ENCODE results near the gene CSTPP1. TPM values are rescaled to one million over a fixed set of nuclear protein-coding genes. Genes with fewer than 3 reads are reported as not detected.

CSTPP1 gene
- total and polyA plus RNA-seq, 2 of the 4 experiments (the other 2 are of a cell fraction): 22.0 to 35.7 TPM

DNA sequence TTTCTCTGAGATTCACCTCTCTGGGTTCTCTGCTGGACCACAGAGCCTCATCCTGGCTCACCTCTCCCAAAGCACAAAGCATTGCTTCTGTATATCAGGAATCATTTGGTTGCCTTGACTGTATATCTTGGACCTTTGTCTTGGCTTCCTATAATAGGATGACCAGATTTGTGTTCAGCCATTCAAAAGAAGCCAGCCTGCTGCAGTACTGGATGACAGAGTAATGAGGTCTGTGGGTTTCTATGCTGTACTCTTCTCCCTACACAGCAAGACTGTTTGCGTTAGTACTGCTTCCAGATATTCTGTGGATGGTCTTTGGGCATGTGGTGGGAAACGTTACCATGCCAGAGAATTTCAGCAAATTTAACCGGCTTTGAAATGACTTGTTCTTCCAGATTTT is 200.4 kb downstream of the CSTPP1 start:
- no peak overlapping the region for H3K4me3 ChIP-seq (ENCODE audit: insufficient read depth, low read depth, low read length)

More for the DNA sequence above, 200.4 kb downstream of the CSTPP1 start:
- no TSS peak for BruUV-seq (replicated peaks)
- H4K91ac ChIP-seq (ENCODE audit: insufficient read depth, low read depth, low read length): no peak overlapping the region
- no peaks in the 10 kb centered on the region for H3K9me3 ChIP-seq (ENCODE audit: control insufficient read depth, insufficient read depth, low read length)
- H3K18ac ChIP-seq (ENCODE audit: low read depth, low read length): no peak overlapping the region
- in situ Hi-C loops (cut with MboI; ENCODE audit: low sequenced_read_pairs): no loop called here
- ChIA-PET POLR2A (ENCODE audit: unreplicated experiment) (no interaction called here), CTCF (no interaction called here)
- ATAC-seq (ENCODE audit: low read depth): no peak
- H4K20me1 ChIP-seq (ENCODE audit: insufficient read depth, low read length): no peaks in the 10 kb centered on the region
- no peak overlapping the region for H4K8ac ChIP-seq (ENCODE audit: low read depth in 2 of 2, low read length in 2 of 2)
- no peaks in the 10 kb centered on the region for H3K9me1 ChIP-seq (ENCODE audit: insufficient read depth, low read length)
- H2AFZ ChIP-seq (replicated peaks; ENCODE audit: low read length, poor library complexity): no peak overlapping the region
- no peak overlapping the region for H2BK120ac ChIP-seq (ENCODE audit: low read depth, low read length)
- no peak overlapping the region for H3K14ac ChIP-seq (replicated peaks; ENCODE audit: low read depth, low read length)
- no CpG with 5 or more reads among the region's 3 CpGs for WGBS, 2 experiments (ENCODE audit: extremely low coverage in 2 of 2, insufficient read length in 1 of 2)
- no peaks in the 10 kb centered on the region for H3K79me1 ChIP-seq (ENCODE audit: low read depth in 1 of 2, low read length in 2 of 2)
- no peaks in the 10 kb centered on the region for H3K4me1 ChIP-seq (ENCODE audit: control insufficient read depth, insufficient read depth, low read length)
- no peak overlapping the region for H3K4me2 ChIP-seq (ENCODE audit: low read depth, low read length)
- TF ChIP-seq MAZ (IDR thresholded peaks at IDR 0.05; ENCODE audit: borderline replicate concordance, low read depth, low read length) (no peak), RAD21 (IDR thresholded peaks at IDR 0.05; ENCODE audit: low read length) (no peak), FOS (IDR thresholded peaks at IDR 0.05; ENCODE audit: low read depth, low read length) (no peak), BHLHE40 (IDR thresholded peaks at IDR 0.05; ENCODE audit: low read depth, low read length) (no peak)
- H3K56ac ChIP-seq (ENCODE audit: extremely low read depth, insufficient read depth, low read length): no peak overlapping the region
- H3K9ac ChIP-seq (ENCODE audit: low read depth, low read length): no peak overlapping the region
- no peak overlapping the region for H2BK5ac ChIP-seq (ENCODE audit: low read depth, low read length, poor library complexity, severe bottlenecking)
- H2AK9ac ChIP-seq (replicated peaks; ENCODE audit: low read depth, low read length, poor library complexity): no peak overlapping the region
- no peaks in the 10 kb centered on the region for H3K27me3 ChIP-seq (ENCODE audit: control insufficient read depth, insufficient read depth, low read length)
- dilution Hi-C loops (cut with HindIII; ENCODE audit: low sequenced_read_pairs, unreplicated experiment): no loop called here
- no peak for DNase-seq
- no peak overlapping the region for H3K27ac ChIP-seq (ENCODE audit: insufficient read depth, low read length)
- intact Hi-C loops (cut with micrococcal nuclease): no loop called here
- no peak overlapping the region for H2AK5ac ChIP-seq (ENCODE audit: low read depth, low read length)
- no peak overlapping the region for H3K4ac ChIP-seq (ENCODE audit: low read depth, low read length)
- no peak overlapping the region for H2BK15ac ChIP-seq (ENCODE audit: low read depth, low read length)
- peaks cover 4% of the 10 kb centered on the region for H3K36me3 ChIP-seq (ENCODE audit: control insufficient read depth, insufficient read depth, low read length)
- no peak overlapping the region for H2BK20ac ChIP-seq (ENCODE audit: low read depth, low read length)
- H4K5ac ChIP-seq (ENCODE audit: low read depth, low read length): no peak overlapping the region
- no peak overlapping the region for H3K23ac ChIP-seq (ENCODE audit: low read depth, low read length)
